Mucosa of descending colon (tissue), 3 donors: Measurements from ENCODE around the gene TMEM204. TPM values are rescaled to one million over a fixed set of nuclear protein-coding genes. Genes with fewer than 3 reads are reported as not detected.

Experiments
- ATAC-seq: fragments of 200-7000 bp; cut with Tn5 transposase; one replicate; pipeline ENCODE4 v1.9.1; 2020; ENCODE audit warnings: mild to moderate bottlenecking, moderate library complexity
- DNase-seq, 3 donors: peaks; one replicate each; pipeline ENCODE4 v3.0.0-alpha.2; 2020
- H3K36me3 ChIP-seq: fragments of 200-600 bp; one replicate; pipeline ENCODE4 v1.8.0; 2021; ENCODE audit warnings: low read depth, mild to moderate bottlenecking
- H3K4me1 ChIP-seq: fragments of 200-600 bp; one replicate; pipeline ENCODE4 v1.8.0; 2021; ENCODE audit warnings: low read depth, mild to moderate bottlenecking
- H3K4me3 ChIP-seq: fragments of 200-600 bp; one replicate; pipeline ENCODE4 v1.8.0; 2021; ENCODE audit warnings: mild to moderate bottlenecking
- H3K9me3 ChIP-seq: fragments of 200-600 bp; one replicate; pipeline ENCODE4 v1.8.0; 2021; ENCODE audit warnings: mild to moderate bottlenecking
- CTCF ChIP-seq: fragments of 200-600 bp; IDR thresholded peaks from one replicate; pipeline ENCODE4 v1.8.0; 2022; ENCODE audit warnings: antibody characterized with exemption, mild to moderate bottlenecking
- intact Hi-C, 2 donors: fragments of 100-400 bp; cut with DNase I in 1 of 2; cut with micrococcal nuclease in 1 of 2; formaldehyde crosslinking; loops; one replicate each; pipeline versions ENCODE4 v1.11.0 to v1.11.1; 2022; cut with DNase I, micrococcal nuclease
- total RNA-seq, 3 donors: library from RNA; stranded (reverse); fragmentation: NEBNext Ultra II Directional in 2 of 3; extraction: Animal tissue kit (Norgen Biotek cat#: 25700) in 2 of 3; gene quantifications; one replicate each; pipeline versions ENCODE4 v1.2.1 to v1.2.4, GENCODE V29; 2021 to 2023
- donor health status: DM: no; HTN: no; CAD: no; lungs with moderate emphysema.
- donor health status: DM: no; HTN: no; CAD: no.
- donor health status: DM: no; HTN: yes; CAD: no.

TMEM204 gene
- total RNA-seq, 3 donors from 2014 or later = 3.4 to 10.3 (median 5.0) TPM

- TF ChIP-seq CTCF = no peak
- H3K4me3 ChIP-seq = no peak overlapping the region
- H3K9me3 ChIP-seq = peaks cover 6% of the 10 kb centered on the region
- intact Hi-C loops = no loop called here
- no peaks in the 10 kb centered on the region for H3K36me3 ChIP-seq
- no peaks in the 10 kb centered on the region for H3K4me1 ChIP-seq
- ATAC-seq (no peak), DNase-seq (no peak)
Observed at GRCh38 chr16:1511662-1512569, 21.6 kb upstream of the TMEM204 start.

- ATAC-seq (no peak), DNase-seq (no peak)
- Histone ChIP-seq H3K4me1 (no peaks in the 10 kb centered on the region), H3K36me3 (no peaks in the 10 kb centered on the region), H3K4me3 (no peak overlapping the region), H3K9me3 (peaks cover 6% of the 10 kb centered on the region)
- intact Hi-C loops = no loop called here
- no peak for TF ChIP-seq CTCF
Observed at GRCh38 chr16:1512774-1513173, 20.7 kb upstream of the TMEM204 start.

GRCh38 chr16:1514507-1514906 lies 19.0 kb upstream of the TMEM204 start:
- no peaks in the 10 kb centered on the region for H3K36me3 ChIP-seq
- DNase-seq = no peak
- H3K4me1 ChIP-seq = no peaks in the 10 kb centered on the region
- TF ChIP-seq CTCF = no peak
- intact Hi-C loops = no loop called here
- H3K9me3 ChIP-seq = peaks cover 6% of the 10 kb centered on the region
- ATAC-seq = no peak
- H3K4me3 ChIP-seq = no peak overlapping the region

- Histone ChIP-seq H3K9me3 (peaks cover 6% of the 10 kb centered on the region), H3K4me3 (no peak overlapping the region), H3K36me3 (no peaks in the 10 kb centered on the region), H3K4me1 (no peaks in the 10 kb centered on the region)
- TF ChIP-seq CTCF = no peak
- ATAC-seq (no peak), DNase-seq (no peak)
- intact Hi-C loops = no loop called here
Observed at GRCh38 chr16:1518626-1519135, 14.8 kb upstream of the TMEM204 start.

GRCh38 chr16:1519831-1520230 lies 13.6 kb upstream of the TMEM204 start:
- Histone ChIP-seq H3K4me1 (no peaks in the 10 kb centered on the region), H3K9me3 (no peaks in the 10 kb centered on the region), H3K36me3 (no peaks in the 10 kb centered on the region), H3K4me3 (no peak overlapping the region)
- ATAC-seq (no peak), DNase-seq (no peak)
- intact Hi-C loops = no loop called here
- TF ChIP-seq CTCF = no peak
